ENCODE measurements around the gene CDC42BPB.

CDC42BPB gene

GRCh38 chr14:103016594-103016993, 40.8 kb downstream of the CDC42BPB start:
- no peak for TF ChIP-seq CTCF (IDR thresholded peaks at IDR 0.05; ENCODE audit: extremely low read depth, missing control alignments)
- no peak for DNase-seq (ENCODE audit: low spot score)

GRCh38 chr14:103016071-103016470, 41.3 kb downstream of the CDC42BPB start:
- DNase-seq (ENCODE audit: low spot score): no peak
- TF ChIP-seq CTCF (IDR thresholded peaks at IDR 0.05; ENCODE audit: extremely low read depth, missing control alignments): no peak

GRCh38 chr14:103015426-103015825, 41.9 kb downstream of the CDC42BPB start:
- TF ChIP-seq CTCF (IDR thresholded peaks at IDR 0.05; ENCODE audit: extremely low read depth, missing control alignments): no peak
- DNase-seq (ENCODE audit: low spot score): no peak

GRCh38 chr14:103014466-103015228, 42.7 kb downstream of the CDC42BPB start:
- DNase-seq (ENCODE audit: low spot score): no peak
- TF ChIP-seq CTCF (IDR thresholded peaks at IDR 0.05; ENCODE audit: extremely low read depth, missing control alignments): no peak

- no peak for DNase-seq (ENCODE audit: low spot score)
- no peak for TF ChIP-seq CTCF (IDR thresholded peaks at IDR 0.05; ENCODE audit: extremely low read depth, missing control alignments)
Measured at GRCh38 chr14:103013028-103013427, 44.3 kb downstream of the CDC42BPB start.

GRCh38 chr14:103009559-103009958, 47.8 kb downstream of the CDC42BPB start:
- TF ChIP-seq CTCF (IDR thresholded peaks at IDR 0.05; ENCODE audit: extremely low read depth, missing control alignments): no peak
- no peak for DNase-seq (ENCODE audit: low spot score)

GRCh38 chr14:103008768-103009357, 48.5 kb downstream of the CDC42BPB start:
- DNase-seq (ENCODE audit: low spot score): no peak

More at GRCh38 chr14:103008768-103009357, 48.5 kb downstream of the CDC42BPB start:
- no peak for TF ChIP-seq CTCF (IDR thresholded peaks at IDR 0.05; ENCODE audit: extremely low read depth, missing control alignments)
